HCT116 (cell line): ENCODE data around the gene IFNLR1. TPM values are rescaled to one million over a fixed set of nuclear protein-coding genes. Genes with fewer than 3 reads are reported as not detected.

Experiments used
- ATAC-seq: fragments of 200-7000 bp; cut with Tn5 transposase; 2 replicates; pipeline ENCODE4 v1.9.1; 2020; ENCODE audit warnings: mild to moderate bottlenecking, moderate library complexity
- BruUV-seq: library from RNA; stranded (reverse); fragments of 400-500 nt; replicated peaks from 2 replicates; lab custom pipeline; 2021; lab: Mats Ljungman, UMichigan
- CTCF ChIA-PET: fragments of 300-600 bp; sonication (Branson Sonifier 250); formaldehyde crosslinking; loops from one replicate; lab custom pipeline; 2021; ENCODE audit warnings: antibody characterized with exemption; lab: Charles Lee
- POLR2A ChIA-PET: fragments of 300-600, 350-600 bp; sonication (Branson Sonifier 250); formaldehyde crosslinking; loops from one replicate; lab custom pipeline; 2021; ENCODE audit warnings: antibody characterized with exemption; lab: Charles Lee
- RAD21 ChIA-PET, 2 experiments: fragments of 300-600 bp; sonication (Branson Sonifier 250); formaldehyde crosslinking; loops; one replicate each; lab custom pipeline; 2023; ENCODE audit warnings: low total read pairs in 2 of 2; ENCODE audit not compliant: uncharacterized antibody in 2 of 2, unreplicated experiment in 2 of 2, low non-redundant PET in 1 of 2; lab: Charles Lee
- DNase-seq: peaks from one replicate; pipeline ENCODE4 v3.0.0-alpha.2; 2010; ENCODE audit warnings: low read depth, low spot score
- H2AFZ ChIP-seq: fragments of 200-600 bp; shearing (Covaris generic), sonication (generic); 2 replicates; pipeline ENCODE4 v1.6.1; 2017; ENCODE audit warnings: low read depth, mixed run types, mixed read lengths, antibody characterized with exemption, low read length; ENCODE audit not compliant: poor library complexity, severe bottlenecking
- H3K27ac ChIP-seq: 2 replicates; pipeline ENCODE4 v1.5.1; 2012; ENCODE audit warnings: low read depth, low read length
- H3K27me3 ChIP-seq: fragments of 200-600 bp; sonication (generic); 2 replicates; pipeline ENCODE4 v1.6.1; 2016; ENCODE audit warnings: mixed run types, low read length, mixed read lengths; ENCODE audit not compliant: insufficient read depth
- H3K36me3 ChIP-seq, 2 experiments: fragments of 200-500 bp in 1 of 2; fragments of 200-600 bp in 1 of 2; sonication (Bioruptor generic) in 1 of 2; sonication (generic) in 1 of 2; 2 replicates each; pipeline versions ENCODE4 v1.5.1 to v1.6.1; 2014 to 2016; ENCODE audit warnings: low read length in 2 of 2, inconsistent platforms in 1 of 2, mixed read lengths in 1 of 2, mixed run types in 1 of 2; ENCODE audit not compliant: insufficient read depth in 2 of 2, control insufficient read depth in 1 of 2
- H3K4me1 ChIP-seq, 2 experiments: fragments of 200-600 bp in 1 of 2; sonication (generic) in 1 of 2; 2 replicates each; pipeline versions ENCODE4 v1.5.1 to v1.6.1; 2012 to 2017; ENCODE audit warnings: low read length in 2 of 2, inconsistent platforms in 1 of 2, mild to moderate bottlenecking in 1 of 2, mixed read lengths in 1 of 2, mixed run types in 1 of 2, moderate library complexity in 1 of 2; ENCODE audit not compliant: insufficient read depth in 2 of 2, control insufficient read depth in 1 of 2
- H3K4me2 ChIP-seq: fragments of 200-600 bp; sonication (generic); 2 replicates; pipeline ENCODE4 v1.6.1; 2017; ENCODE audit warnings: mixed run types, low read length, mixed read lengths
- H3K4me3 ChIP-seq, 2 experiments: fragments of 200-600 bp in 1 of 2; sonication (generic) in 1 of 2; replicated peaks in 1 of 2; 2 replicates each; pipeline ENCODE4 v1.5.1; 2011 to 2016; ENCODE audit warnings: low read length in 2 of 2, control low read depth in 1 of 2, low read depth in 1 of 2, mild to moderate bottlenecking in 1 of 2, mixed read lengths in 1 of 2, mixed run types in 1 of 2
- H3K79me2 ChIP-seq: fragments of 200-600 bp; sonication (generic); 2 replicates; pipeline ENCODE4 v1.6.1; 2017; ENCODE audit warnings: mild to moderate bottlenecking, mixed run types, low read length, moderate library complexity, mixed read lengths; ENCODE audit not compliant: insufficient read depth
- H3K9ac ChIP-seq: fragments of 200-600 bp; sonication (generic); 2 replicates; pipeline ENCODE4 v1.6.1; 2016; ENCODE audit warnings: low read length, mixed read lengths
- H3K9me2 ChIP-seq: fragments of 200-600 bp; sonication (generic), shearing (Covaris generic); 2 replicates; pipeline ENCODE4 v1.6.1; 2017; ENCODE audit warnings: mixed run types, mild to moderate bottlenecking, moderate library complexity; ENCODE audit not compliant: insufficient read depth
- H3K9me3 ChIP-seq, 2 experiments: fragments of 200-500 bp in 1 of 2; fragments of 200-600 bp in 1 of 2; sonication (Bioruptor generic) in 1 of 2; sonication (generic) in 1 of 2; 2 replicates each; pipeline ENCODE4 v1.6.1; 2014 to 2017; ENCODE audit warnings: low read length in 2 of 2, mixed read lengths in 2 of 2, inconsistent platforms in 1 of 2, low read depth in 1 of 2, mild to moderate bottlenecking in 1 of 2, mixed run types in 1 of 2, moderate library complexity in 1 of 2; ENCODE audit not compliant: control insufficient read depth in 1 of 2, insufficient read depth in 1 of 2
- H4K20me1 ChIP-seq: fragments of 200-600 bp; sonication (generic), shearing (Covaris generic); 2 replicates; pipeline ENCODE4 v1.6.1; 2017; ENCODE audit warnings: mixed run types, mild to moderate bottlenecking, moderate library complexity; ENCODE audit not compliant: insufficient read depth
- ATF3 ChIP-seq: IDR thresholded peaks from 2 replicates; pipeline ENCODE4 v1.6.1; 2012
- CBX3 ChIP-seq: IDR thresholded peaks from 2 replicates; pipeline ENCODE4 v1.6.1; 2012; ENCODE audit warnings: low read depth
- CEBPB ChIP-seq: IDR thresholded peaks from 2 replicates; pipeline ENCODE4 v1.6.1; 2012; ENCODE audit warnings: low read depth
- CTCF ChIP-seq, 3 experiments: fragments of 200-600 bp in 1 of 3; sonication (generic) in 1 of 3; IDR thresholded peaks in 2 of 3; conservative IDR thresholded peaks in 1 of 3; 2 replicates each; pipeline ENCODE4 v1.5.1; 2012 to 2017; ENCODE audit warnings: low read depth in 2 of 3, low read length in 2 of 3, antibody characterized with exemption in 1 of 3, borderline replicate concordance in 1 of 3, control low read depth in 1 of 3, mild to moderate bottlenecking in 1 of 3, mixed read lengths in 1 of 3, mixed run types in 1 of 3, moderate library complexity in 1 of 3; ENCODE audit not compliant: insufficient read depth in 1 of 3
- ELF1 ChIP-seq: IDR thresholded peaks from 2 replicates; pipeline ENCODE4 v1.6.1; 2012; ENCODE audit warnings: low read depth, borderline replicate concordance
- EZH2 ChIP-seq: fragments of 200-600 bp; sonication (generic); IDR thresholded peaks from 2 replicates; pipeline ENCODE4 v1.6.1; 2017; ENCODE audit warnings: antibody characterized with exemption, mixed run types
- FOSL1 ChIP-seq: IDR thresholded peaks from 2 replicates; pipeline ENCODE4 v1.6.1; 2012; ENCODE audit warnings: low read depth
- POLR2A ChIP-seq: IDR thresholded peaks from 2 replicates; pipeline ENCODE4 v1.7.0; 2011; ENCODE audit warnings: borderline replicate concordance; ENCODE audit not compliant: insufficient read depth, insufficient read length; ENCODE audit errors: extremely low read depth
- POLR2AphosphoS5 ChIP-seq: IDR thresholded peaks from 2 replicates; pipeline ENCODE4 v1.6.1; 2011; ENCODE audit warnings: mild to moderate bottlenecking, low read depth, low read length, moderate library complexity
- RAD21 ChIP-seq: IDR thresholded peaks from 2 replicates; pipeline ENCODE4 v1.6.1; 2012; ENCODE audit warnings: low read depth, mild to moderate bottlenecking
- SRF ChIP-seq: IDR thresholded peaks from 2 replicates; pipeline ENCODE4 v1.6.1; 2012; ENCODE audit warnings: low read depth
- YY1 ChIP-seq: IDR thresholded peaks from 2 replicates; pipeline ENCODE4 v1.6.1; 2011; ENCODE audit warnings: low read length, low read depth, moderate library complexity, mild to moderate bottlenecking; ENCODE audit not compliant: insufficient replicate concordance; ENCODE audit errors: extremely low read depth
- ZBTB33 ChIP-seq: IDR thresholded peaks from 2 replicates; pipeline ENCODE4 v1.6.1; 2011; ENCODE audit warnings: mild to moderate bottlenecking, low read length, moderate library complexity; ENCODE audit not compliant: insufficient replicate concordance; ENCODE audit errors: extremely low read depth
- ZFX ChIP-seq: fragments of 450-650 bp; IDR thresholded peaks from 2 replicates; pipeline ENCODE4 v1.6.1; 2017
- ZNF274 ChIP-seq: fragments of 200-500 bp; sonication (Bioruptor generic); IDR thresholded peaks from 2 replicates; pipeline ENCODE4 v1.6.1; 2014; ENCODE audit warnings: mild to moderate bottlenecking, low read depth, low read length, inconsistent platforms
- intact Hi-C: fragments of 100-400 bp; cut with micrococcal nuclease; formaldehyde crosslinking; loops from 2 replicates; pipeline ENCODE4 v1.10.0; 2022
- total RNA-seq: library from RNA; stranded (reverse); gene quantifications from one replicate; pipeline ENCODE4 v1.2.1, GENCODE V29; 2021; ENCODE audit not compliant: unreplicated experiment

IFNLR1 gene
- total RNA-seq, 1 experiment from 2014 or later = 7.6 TPM

GRCh38 chr1:24222008-24222605, 35.0 kb upstream of the IFNLR1 start:
- ChIA-PET RAD21 (no interaction called here), CTCF (interaction anchor here (0.8 kb wide), 1 partner anchor 20 kb away, joined by 3 read pairs; no protein-coding TSS in a partner anchor), POLR2A (no interaction called here)
- no peak overlapping the region for H3K27ac ChIP-seq
- H3K4me2 ChIP-seq = no peak overlapping the region
- no peaks in the 10 kb centered on the region for H3K9me3 ChIP-seq
- no peaks in the 10 kb centered on the region for H3K36me3 ChIP-seq
- H4K20me1 ChIP-seq = no peaks in the 10 kb centered on the region
- H3K9ac ChIP-seq = no peak overlapping the region
- no peak overlapping the region for H2AFZ ChIP-seq
- DNase-seq (no peak), ATAC-seq (no peak)
- intact Hi-C loops = no loop called here
- H3K9me2 ChIP-seq = no peaks in the 10 kb centered on the region
- TF ChIP-seq POLR2AphosphoS5 (no peak), ZNF274 (no peak), RAD21 (no peak), CBX3 (no peak), EZH2 (no peak), CEBPB (no peak), POLR2A (no peak), CTCF (IDR thresholded peaks at IDR 0.05 in 2 of 3, conservative IDR thresholded peaks at IDR 0.05 in 1 of 3; ENCODE audit: borderline replicate concordance in 1 of 3, insufficient read depth in 1 of 3, low read depth in 2 of 3, low read length in 2 of 3) (no peak), ATF3 (no peak), YY1 (no peak), ZFX (no peak), FOSL1 (no peak), ZBTB33 (no peak), SRF (no peak), ELF1 (no peak)
- BruUV-seq = no TSS peak
- no peaks in the 10 kb centered on the region for H3K27me3 ChIP-seq
- H3K4me1 ChIP-seq = no peaks in the 10 kb centered on the region
- H3K79me2 ChIP-seq = no peaks in the 10 kb centered on the region
- H3K4me3 ChIP-seq = no peak overlapping the region
